Activated T-cell treated with anti-CD3 and anti-CD28 coated beads for 1 hour (primary cell): ENCODE data around the gene MTMR1.

Experiments
- DNase-seq: peaks from one replicate; pipeline ENCODE4 v3.0.0-alpha.2; 2020; ENCODE audit warnings: low read depth

Gene MTMR1

DNA sequence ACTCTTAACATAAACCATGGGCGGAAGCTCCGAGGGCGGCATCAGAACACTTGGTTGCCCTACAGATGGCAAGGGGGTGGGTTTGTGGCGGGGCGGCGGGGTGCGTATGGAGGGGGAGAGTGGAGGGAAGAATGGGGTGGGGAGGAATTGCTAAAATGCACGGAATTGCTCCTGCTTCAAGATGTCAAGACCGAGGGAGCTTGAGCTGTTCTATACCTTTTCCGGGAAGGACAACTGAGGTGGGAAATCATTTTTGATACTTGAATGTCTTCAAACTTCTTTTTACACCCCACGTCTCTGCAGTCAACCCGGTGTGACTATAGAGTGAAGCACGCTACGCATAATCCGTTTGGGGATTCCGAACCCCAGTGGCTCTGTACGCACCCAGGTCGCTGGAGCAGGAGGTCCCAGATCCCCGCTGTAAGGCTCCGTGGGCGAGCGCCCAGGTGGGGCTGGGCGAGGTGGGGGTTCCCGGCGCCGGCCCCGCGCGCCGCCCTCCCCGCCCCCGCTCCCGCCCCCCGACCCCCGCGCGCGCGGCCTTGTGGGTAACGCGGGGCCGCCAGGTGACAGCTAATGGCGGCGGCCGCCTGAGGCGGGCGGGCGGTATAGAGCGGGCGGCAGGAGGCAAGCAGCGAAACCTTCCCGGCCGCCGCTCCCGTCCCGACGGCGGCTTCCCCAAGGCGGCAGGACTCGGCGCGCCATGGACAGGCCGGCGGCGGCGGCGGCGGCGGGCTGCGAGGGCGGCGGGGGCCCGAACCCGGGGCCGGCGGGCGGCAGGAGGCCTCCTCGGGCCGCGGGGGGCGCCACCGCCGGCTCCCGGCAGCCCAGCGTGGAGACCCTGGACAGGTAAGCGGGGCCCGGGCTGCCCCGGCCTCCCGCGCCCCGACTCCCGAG, at the start of gene MTMR1:
Gene MTMR1, plus strand, starts transcription at position 566 of the 894 bp plus-strand sequence. Its CDS starts 135 bp downstream, at position 701.
- peak; percentile 38 for DNase-seq

GRCh38 chrX:150643958-150644357, 49.2 kb upstream of the MTMR1 start:
- DNase-seq = no peak

DNA sequence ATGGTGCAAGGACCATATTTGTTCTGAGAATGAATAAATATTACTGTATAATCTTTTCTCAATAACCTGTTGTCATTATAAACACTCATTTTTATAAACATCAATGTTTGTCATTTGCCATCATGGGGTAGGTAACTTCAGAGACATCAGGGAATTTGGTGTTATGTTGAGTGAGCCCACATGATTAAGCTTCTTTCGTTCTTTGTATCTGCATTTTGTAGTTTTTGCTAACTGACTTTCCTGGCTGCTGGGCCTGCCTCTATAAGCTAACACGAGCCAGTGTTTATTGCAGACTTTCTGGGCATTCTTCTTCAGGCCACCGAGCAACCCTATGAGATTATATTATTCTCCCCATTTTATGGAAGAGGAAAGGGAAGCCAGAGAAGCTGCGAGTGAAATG, 48.8 kb upstream of the MTMR1 start:
- no peak for DNase-seq

GRCh38 chrX:150647331-150647730, 45.9 kb upstream of the MTMR1 start:
- no peak for DNase-seq

DNA sequence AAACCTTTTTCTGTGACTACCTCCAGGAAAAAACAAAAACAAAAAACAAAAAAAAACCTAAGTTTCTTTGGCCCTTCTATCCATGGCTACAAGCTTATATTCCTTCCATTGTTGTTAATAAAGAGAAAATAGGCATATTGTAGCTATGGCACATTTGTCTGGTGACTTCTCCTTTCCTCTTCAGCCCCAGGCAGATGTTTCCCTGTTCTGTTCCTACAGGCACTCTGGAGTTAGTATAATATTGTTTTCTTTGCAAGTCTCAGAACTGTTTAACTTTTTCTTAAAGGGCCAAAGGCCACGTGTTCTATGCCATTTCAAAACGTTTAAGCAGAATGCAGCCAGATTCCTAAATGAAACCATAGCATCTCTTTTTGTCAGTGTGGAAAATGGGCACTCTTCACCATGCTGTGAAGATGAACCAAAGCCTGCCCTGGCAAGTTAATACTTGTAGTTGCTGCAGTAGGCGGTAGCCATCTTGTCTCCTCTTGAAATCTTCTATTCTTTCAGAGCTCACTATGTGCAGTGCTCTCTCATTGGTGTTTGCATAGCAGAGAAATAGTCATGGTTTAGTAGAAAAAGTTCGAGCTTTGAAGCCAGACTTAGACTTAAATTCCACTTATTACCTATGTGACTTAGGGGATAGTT, 44.8 kb upstream of the MTMR1 start:
- DNase-seq = no peak

GRCh38 chrX:150649096-150649870, 43.9 kb upstream of the MTMR1 start:
- DNase-seq = no peak

GRCh38 chrX:150651906-150652305, 41.3 kb upstream of the MTMR1 start:
- DNase-seq = no peak

DNA sequence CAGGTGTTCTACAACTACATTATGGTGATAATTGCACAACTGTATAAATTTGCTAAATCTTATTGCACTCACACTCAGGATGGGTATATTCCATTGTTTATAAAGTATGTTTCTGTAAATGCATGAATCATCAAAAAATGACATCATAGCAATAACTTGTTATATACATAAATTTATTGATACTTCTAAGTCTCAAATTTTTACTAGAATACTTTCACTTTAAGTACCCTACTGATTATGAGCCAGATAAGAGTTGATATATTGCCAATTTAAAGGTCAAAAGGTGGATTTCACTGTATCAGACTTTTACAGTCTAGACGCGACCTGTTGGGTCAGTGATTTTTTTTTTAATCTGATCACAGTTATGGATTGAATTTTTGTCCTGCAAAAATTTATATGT, 37.4 kb upstream of the MTMR1 start:
- DNase-seq = no peak

GRCh38 chrX:150663073-150663472, 30.1 kb upstream of the MTMR1 start:
- DNase-seq = no peak

GRCh38 chrX:150664290-150664689, 28.9 kb upstream of the MTMR1 start:
- no peak for DNase-seq

GRCh38 chrX:150676221-150676620, 17.0 kb upstream of the MTMR1 start:
- DNase-seq = no peak

GRCh38 chrX:150680974-150681373, 12.2 kb upstream of the MTMR1 start:
- DNase-seq = no peak

- DNase-seq = no peak
Measured at GRCh38 chrX:150683112-150683511, 10.1 kb upstream of the MTMR1 start.

DNA sequence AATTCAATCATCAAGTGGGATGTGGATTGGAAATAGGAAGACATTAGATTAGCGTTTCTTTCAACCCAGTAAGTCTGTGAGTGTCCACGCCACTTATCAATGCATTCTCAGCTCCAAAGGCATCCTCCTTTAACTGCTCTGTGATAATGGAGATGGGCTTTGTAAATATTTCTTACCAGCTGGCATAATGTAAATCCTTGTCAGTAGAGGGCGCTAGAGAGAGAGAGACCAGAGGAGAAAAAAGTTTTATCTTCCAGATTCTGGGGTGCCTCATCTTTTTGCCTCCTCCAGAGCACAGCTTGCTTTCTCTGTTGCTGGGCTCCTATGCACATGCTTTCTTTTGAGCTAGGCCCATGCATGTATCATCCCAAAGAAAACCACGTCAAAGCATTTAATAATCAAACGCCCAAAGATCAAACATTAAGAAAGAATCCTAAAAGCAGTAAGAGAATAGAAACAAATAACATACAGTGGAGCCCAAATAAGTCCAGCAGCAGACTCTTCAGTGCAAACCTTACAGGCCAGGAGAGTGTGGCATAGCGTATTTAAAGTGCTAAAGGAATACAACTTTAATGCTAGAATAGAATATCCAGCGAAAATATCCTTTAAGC, 9.6 kb upstream of the MTMR1 start:
- DNase-seq = no peak

- DNase-seq = no peak
Measured at GRCh38 chrX:150688911-150689451, 4.2 kb upstream of the MTMR1 start.

DNA sequence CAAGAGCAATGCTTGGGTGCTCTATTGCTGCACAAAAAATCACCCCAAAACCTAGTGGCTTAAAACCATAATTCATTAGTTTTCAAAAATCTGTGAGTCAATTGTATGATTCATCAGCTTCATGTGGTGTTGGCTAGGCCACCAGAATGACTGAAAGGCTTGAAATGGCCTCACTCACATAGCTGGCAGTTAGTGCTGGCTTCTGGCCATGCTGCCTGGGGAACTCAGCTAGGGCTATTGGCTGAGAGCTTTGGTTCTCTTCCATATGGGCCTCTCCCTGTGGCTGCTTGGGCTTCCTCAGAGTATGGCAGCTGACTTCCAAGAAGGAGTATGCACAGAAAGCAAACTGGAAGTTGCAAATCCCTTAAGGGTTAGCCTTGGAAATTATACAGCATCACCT, 3.1 kb upstream of the MTMR1 start:
- no peak for DNase-seq

- DNase-seq = no peak
Measured at GRCh38 chrX:150692296-150692695, 900 bp upstream of the MTMR1 start.

DNA sequence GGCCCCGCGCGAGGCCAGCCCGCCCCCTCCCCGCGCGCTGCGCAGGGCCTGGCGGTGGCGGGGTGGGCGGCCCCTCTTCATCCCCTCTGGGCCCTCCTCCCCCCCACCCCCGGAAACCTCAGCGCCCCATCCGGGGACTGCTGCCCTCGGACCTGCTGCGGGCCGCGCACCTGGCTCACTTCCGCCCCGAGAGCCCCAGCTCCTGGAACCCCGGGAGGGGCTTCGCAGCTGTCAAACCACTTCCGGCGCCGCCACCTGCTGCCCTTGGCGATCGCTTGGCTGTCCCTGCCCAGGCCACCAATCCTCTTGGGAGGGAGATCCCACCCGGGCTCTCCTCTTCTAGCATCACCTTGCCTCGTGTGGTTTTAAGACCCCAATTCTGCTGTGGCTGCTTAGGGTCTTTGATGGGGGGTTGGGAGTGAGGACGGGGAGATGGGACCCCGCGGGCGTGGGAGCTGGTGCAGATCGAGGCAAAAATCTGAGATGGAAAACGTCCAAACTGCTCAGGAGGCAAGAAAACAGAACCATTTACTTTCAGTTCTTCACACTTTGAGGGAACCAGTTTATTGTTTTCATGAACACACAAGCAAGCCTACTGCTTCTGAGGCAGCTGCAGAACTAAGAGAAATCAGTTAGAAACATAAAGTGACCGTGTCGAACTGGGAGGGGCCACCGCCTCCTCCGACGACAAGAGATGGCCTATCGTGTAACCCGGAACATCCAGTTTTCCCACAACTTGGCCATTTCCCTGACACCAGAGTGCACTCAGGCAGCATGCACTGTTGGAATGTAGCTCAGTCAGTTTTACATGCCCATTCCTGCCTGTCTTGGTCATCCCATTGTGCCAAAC, 754 bp downstream of the MTMR1 start:
- DNase-seq = peak; percentile 34

DNA sequence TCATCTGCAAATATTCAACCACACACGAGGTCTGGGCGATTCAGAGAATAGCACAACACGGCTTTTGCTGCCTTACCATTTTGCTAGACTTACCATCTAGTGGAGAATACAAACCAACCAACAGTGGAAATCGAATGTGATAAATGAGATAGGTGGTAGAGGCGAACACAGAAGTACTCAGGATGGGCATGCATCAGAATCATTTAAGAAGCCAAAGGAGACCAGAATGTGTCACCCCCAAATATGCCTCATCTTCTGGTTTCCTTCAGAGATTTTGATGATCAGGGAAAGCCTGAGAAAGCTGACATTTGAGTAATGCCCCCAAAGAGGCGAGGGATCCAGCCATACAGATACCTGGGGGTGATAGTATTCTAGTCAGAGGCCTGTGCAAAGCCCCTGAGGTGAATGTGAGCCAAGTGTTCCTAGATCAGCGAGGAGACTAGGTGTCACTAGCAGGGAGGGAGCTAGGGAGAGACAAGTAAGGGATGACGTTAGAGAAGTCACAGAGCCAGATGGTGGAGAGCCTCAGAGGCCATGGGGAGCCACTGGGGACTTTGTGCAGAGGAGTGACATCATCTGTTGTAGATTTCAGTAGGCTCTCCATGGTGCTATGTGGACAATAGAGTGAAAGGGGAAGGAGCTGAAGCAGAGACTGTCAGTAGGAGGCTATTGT, 1.7 kb downstream of the MTMR1 start:
- DNase-seq = no peak

- DNase-seq = no peak
Measured at GRCh38 chrX:150696331-150696730, 3.1 kb downstream of the MTMR1 start.
